SK-N-SH (cell line): ENCODE results near the gene DEPDC7. TPM values are rescaled to one million over a fixed set of nuclear protein-coding genes. Genes with fewer than 3 reads are reported as not detected.

Source experiments
- CTCF ChIA-PET: fragments of 300-600, 350-600 bp; formaldehyde crosslinking; extraction: SDS; loops from one replicate; lab custom pipeline; 2021; lab: Yijun Ruan, JAX
- POLR2A ChIA-PET: fragments of 350-600 bp; sonication (Branson Sonifier 250); formaldehyde crosslinking; extraction: SDS; loops from one replicate; lab custom pipeline; 2020; ENCODE audit warnings: antibody characterized with exemption, inconsistent platforms; lab: Yijun Ruan, JAX
- DNase-seq: peaks from one replicate; pipeline ENCODE4 v3.0.0; 2012
- H2AFZ ChIP-seq: fragments of 200-600 bp; sonication (generic); 2 replicates; pipeline ENCODE4 v1.8.1; 2016; ENCODE audit warnings: antibody characterized with exemption, mild to moderate bottlenecking, low read depth
- H3F3A ChIP-seq: fragments of 200-600 bp; sonication (generic); replicated peaks from 2 replicates; pipeline ENCODE3; 2016; ENCODE audit warnings: antibody characterized with exemption, mild to moderate bottlenecking; ENCODE audit not compliant: insufficient read depth
- H3K27ac ChIP-seq, 2 experiments: fragments of 200-500 bp in 1 of 2; fragments of 200-600 bp in 1 of 2; sonication (Bioruptor generic) in 1 of 2; sonication (generic), shearing (Covaris generic) in 1 of 2; 2 replicates each; pipeline versions ENCODE4 v1.5.1 to v1.6.1; 2014 to 2016; ENCODE audit warnings: low read depth in 2 of 2, inconsistent platforms in 1 of 2, low read length in 1 of 2, mild to moderate bottlenecking in 1 of 2, mixed read lengths in 1 of 2
- H3K27me3 ChIP-seq: fragments of 200-600 bp; sonication (generic), shearing (Covaris generic); 2 replicates; pipeline ENCODE4 v1.6.1; 2016; ENCODE audit warnings: mixed run types; ENCODE audit not compliant: insufficient read depth
- H3K36me3 ChIP-seq, 2 experiments: fragments of 200-500 bp in 1 of 2; fragments of 200-600 bp in 1 of 2; sonication (Bioruptor generic) in 1 of 2; sonication (generic) in 1 of 2; replicated peaks in 1 of 2; 2 replicates each; pipeline versions ENCODE3 to v1.5.1; 2014 to 2016; ENCODE audit warnings: low read length in 1 of 2, mild to moderate bottlenecking in 1 of 2; ENCODE audit not compliant: insufficient read depth in 2 of 2, control insufficient read depth in 1 of 2
- H3K4me1 ChIP-seq, 2 experiments: fragments of 200-500 bp in 1 of 2; fragments of 200-600 bp in 1 of 2; sonication (Bioruptor generic) in 1 of 2; sonication (generic), shearing (Covaris generic) in 1 of 2; 2 replicates each; pipeline versions ENCODE4 v1.5.1 to v1.6.1; 2014 to 2016; ENCODE audit warnings: low read depth in 1 of 2, low read length in 1 of 2, mixed run types in 1 of 2; ENCODE audit not compliant: insufficient read depth in 2 of 2, control insufficient read depth in 1 of 2
- H3K4me2 ChIP-seq: fragments of 200-600 bp; sonication (generic), shearing (Covaris generic); 2 replicates; pipeline ENCODE4 v1.6.1; 2017; ENCODE audit warnings: mixed run types
- H3K4me3 ChIP-seq, 2 experiments: fragments of 200-500 bp in 1 of 2; fragments of 200-600 bp in 1 of 2; sonication (Bioruptor generic) in 1 of 2; sonication (generic), shearing (Covaris generic) in 1 of 2; 2 replicates each; pipeline versions ENCODE4 v1.5.1 to v1.8.1; 2014 to 2016; ENCODE audit warnings: low read depth in 2 of 2, inconsistent platforms in 1 of 2, low read length in 1 of 2, mild to moderate bottlenecking in 1 of 2, mixed read lengths in 1 of 2, moderate library complexity in 1 of 2
- H3K79me2 ChIP-seq: fragments of 200-600 bp; sonication (generic); 2 replicates; pipeline ENCODE4 v1.8.1; 2017; ENCODE audit warnings: mild to moderate bottlenecking; ENCODE audit not compliant: insufficient read depth
- H3K9ac ChIP-seq: fragments of 200-600 bp; sonication (generic); 2 replicates; pipeline ENCODE4 v1.6.1; 2017; ENCODE audit warnings: mixed run types
- H3K9me2 ChIP-seq: fragments of 200-600 bp; sonication (generic); 2 replicates; pipeline ENCODE4 v1.6.1; 2017; ENCODE audit warnings: mixed run types
- H3K9me3 ChIP-seq: fragments of 200-600 bp; sonication (generic); 2 replicates; pipeline ENCODE4 v1.6.1; 2017; ENCODE audit warnings: mixed run types, mild to moderate bottlenecking, moderate library complexity
- H4K20me1 ChIP-seq: fragments of 200-600 bp; sonication (generic); 2 replicates; pipeline ENCODE4 v1.6.1; 2017; ENCODE audit warnings: mild to moderate bottlenecking, mixed run types; ENCODE audit not compliant: insufficient read depth
- EZH2phosphoT487 ChIP-seq: fragments of 200-600 bp; sonication (generic); IDR thresholded peaks from 2 replicates; pipeline ENCODE4 v1.6.1; 2017; ENCODE audit warnings: low read depth, mixed run types, mild to moderate bottlenecking, antibody characterized with exemption, moderate library complexity, borderline replicate concordance
- FOSL2 ChIP-seq: IDR thresholded peaks from 2 replicates; pipeline ENCODE4 v1.4.0; 2012; ENCODE audit warnings: low read depth, mild to moderate bottlenecking, moderate library complexity, borderline replicate concordance
- FOXM1 ChIP-seq: IDR thresholded peaks from 2 replicates; pipeline ENCODE4 v1.4.0; 2012; ENCODE audit warnings: low read depth, mild to moderate bottlenecking
- GATA2 ChIP-seq: sonication (generic); formaldehyde crosslinking; IDR thresholded peaks from 2 replicates; pipeline ENCODE4 v1.5.0; 2020; ENCODE audit warnings: mild to moderate bottlenecking, missing genetic modification reagents
- IRF3 ChIP-seq: fragments of 150-350 bp; IDR thresholded peaks from 2 replicates; pipeline ENCODE4 v1.6.1; 2016; ENCODE audit warnings: mild to moderate bottlenecking, low read depth, low read length
- JUND ChIP-seq: IDR thresholded peaks from 2 replicates; pipeline ENCODE4 v1.4.0; 2012
- MAX ChIP-seq: IDR thresholded peaks from 2 replicates; pipeline ENCODE4 v1.4.0; 2012; ENCODE audit warnings: low read depth
- MXI1 ChIP-seq: IDR thresholded peaks from 2 replicates; pipeline ENCODE4 v1.6.1; 2012; ENCODE audit warnings: mild to moderate bottlenecking, low read depth, low read length, improper control_type of control experiment
- NFIC ChIP-seq: IDR thresholded peaks from 2 replicates; pipeline ENCODE4 v1.4.0; 2012; ENCODE audit warnings: borderline replicate concordance
- PBX3 ChIP-seq: IDR thresholded peaks from 2 replicates; pipeline ENCODE4; 2012
- POLR2AphosphoS5 ChIP-seq: IDR thresholded peaks from 2 replicates; pipeline ENCODE4 v1.6.1; 2012; ENCODE audit warnings: low read depth, low read length
- RAD21 ChIP-seq: IDR thresholded peaks from 2 replicates; pipeline ENCODE4 v1.6.1; 2012; ENCODE audit warnings: mild to moderate bottlenecking, low read length
- SIN3A ChIP-seq: IDR thresholded peaks from 2 replicates; pipeline ENCODE4 v1.6.1; 2012; ENCODE audit warnings: low read depth, mild to moderate bottlenecking, low read length, moderate library complexity, borderline replicate concordance
- SMC3 ChIP-seq: IDR thresholded peaks from 2 replicates; pipeline ENCODE4 v1.6.1; 2012; ENCODE audit warnings: low read depth, low read length, improper control_type of control experiment
- TEAD4 ChIP-seq: IDR thresholded peaks from 2 replicates; pipeline ENCODE4 v1.4.0; 2012; ENCODE audit warnings: mild to moderate bottlenecking, borderline replicate concordance; ENCODE audit not compliant: insufficient read depth
- USF2 ChIP-seq: fragments of 150-350 bp; IDR thresholded peaks from 2 replicates; pipeline ENCODE4 v1.6.1; 2017; ENCODE audit warnings: antibody characterized with exemption, low read length, low read depth, borderline replicate concordance
- ZBTB33 ChIP-seq: IDR thresholded peaks from 2 replicates; pipeline ENCODE4 v1.4.0; 2012; ENCODE audit warnings: low read depth, borderline replicate concordance
- WGBS: methylation state at CpG from one replicate; pipeline ENCODE4 v1.1.6; 2017; ENCODE audit warnings: low lambda C conversion rate; 5-methylcytosine and 5-hydroxymethylcytosine counted together
- polyA plus RNA-seq, 3 experiments: library from polyadenylated mRNA; depleted of rRNA; stranded (reverse); fragments of >200 nt; gene quantifications; 2 replicates each; pipeline ENCODE4 v1.2.3, GENCODE V29; 2012

DEPDC7 gene
- polyA plus RNA-seq, 1 of the 3 experiments (the other 2 are of a cell fraction), result 9.7 TPM

GRCh38 chr11:32991427-32991826, 24.3 kb upstream of the DEPDC7 start:
- no peaks in the 10 kb centered on the region for H3K27me3 ChIP-seq
- no peak for DNase-seq
- H3K9me3 ChIP-seq, result 0 out of 2 replicates have a peak, but pooled peaks cover 3% of the 10 kb centered on the region
- no peak overlapping the region for H3K4me2 ChIP-seq
- TF ChIP-seq USF2 (no peak), FOXM1 (no peak), PBX3 (no peak), ZBTB33 (no peak), GATA2 (CRISPR knock-in tag) (no peak), NFIC (no peak), JUND (no peak), MAX (no peak), MXI1 (no peak)
- TF ChIP-seq, all 33 proteins: peak for 0
- Histone ChIP-seq H3K4me3 (no peak overlapping the region), H3K79me2 (no peaks in the 10 kb centered on the region), H3F3A (no peaks in the 10 kb centered on the region), H3K4me1 (no peaks in the 10 kb centered on the region), H3K27ac (no peak overlapping the region), H2AFZ (no peak overlapping the region), H3K36me3 (no peaks in the 10 kb centered on the region), H3K9me2 (no peaks in the 10 kb centered on the region), H3K9ac (no peak overlapping the region), H4K20me1 (no peaks in the 10 kb centered on the region)
- ChIA-PET POLR2A (no interaction called here), CTCF (interaction anchor here (0.8 to 1.2 kb wide), 2 partner anchors 11 to 12 kb away, joined by 3 read pairs; no protein-coding TSS in a partner anchor)
- 55% methylated on average over 3 of the region's 3 CpGs for WGBS

- no peak for DNase-seq
- Histone ChIP-seq H3K36me3 (no peaks in the 10 kb centered on the region), H3K27me3 (no peaks in the 10 kb centered on the region), H3K9me3 (0 out of 2 replicates have a peak, but pooled peaks cover 3% of the 10 kb centered on the region), H3K4me3 (no peak overlapping the region), H3K4me2 (no peak overlapping the region), H3K4me1 (no peaks in the 10 kb centered on the region), H3K79me2 (no peaks in the 10 kb centered on the region), H3K9me2 (no peaks in the 10 kb centered on the region), H3K9ac (no peak overlapping the region), H2AFZ (no peak overlapping the region), H4K20me1 (no peaks in the 10 kb centered on the region), H3F3A (no peaks in the 10 kb centered on the region), H3K27ac (no peak overlapping the region)
- POLR2A ChIA-PET, result no interaction called here
- CTCF ChIA-PET, result interaction anchor here (1.2 kb wide), 1 partner anchor 11 kb away, joined by 3 read pairs; no protein-coding TSS in a partner anchor
- TF ChIP-seq PBX3 (no peak), MAX (no peak), NFIC (no peak), EZH2phosphoT487 (no peak), ZBTB33 (no peak), SMC3 (no peak), RAD21 (no peak), MXI1 (no peak), TEAD4 (no peak), POLR2AphosphoS5 (no peak), IRF3 (no peak), SIN3A (no peak), FOSL2 (no peak)
Measured at GRCh38 chr11:32991898-32992297, 23.8 kb upstream of the DEPDC7 start.
